CD4-positive, alpha-beta T cell treated with Interleukin-6 at 100 ng/mL for 8 hours (primary cell): ENCODE results near the gene TMPRSS9.
"Not testable (repeated sequence)": the region's sequence is repeated elsewhere in the genome, so short reads cannot be mapped to it uniquely, and the experiment has no call there.

Experiments
- DNase-seq: peaks from one replicate; pipeline ENCODE4 v3.0.0-alpha.2; 2020; ENCODE audit warnings: mixed read lengths, low spot score

TMPRSS9 gene

GRCh38 chr19:2342656-2343288 lies 17.3 kb upstream of the TMPRSS9 start:
- DNase-seq = no peak

- no peak for DNase-seq
These were observed 16.6 kb upstream of the TMPRSS9 start for GRCh38 chr19:2343289-2343982.

GRCh38 chr19:2344381-2344870 lies 15.6 kb upstream of the TMPRSS9 start:
- DNase-seq = no peak

GRCh38 chr19:2345076-2345475 lies 15.0 kb upstream of the TMPRSS9 start:
- no peak for DNase-seq

DNA sequence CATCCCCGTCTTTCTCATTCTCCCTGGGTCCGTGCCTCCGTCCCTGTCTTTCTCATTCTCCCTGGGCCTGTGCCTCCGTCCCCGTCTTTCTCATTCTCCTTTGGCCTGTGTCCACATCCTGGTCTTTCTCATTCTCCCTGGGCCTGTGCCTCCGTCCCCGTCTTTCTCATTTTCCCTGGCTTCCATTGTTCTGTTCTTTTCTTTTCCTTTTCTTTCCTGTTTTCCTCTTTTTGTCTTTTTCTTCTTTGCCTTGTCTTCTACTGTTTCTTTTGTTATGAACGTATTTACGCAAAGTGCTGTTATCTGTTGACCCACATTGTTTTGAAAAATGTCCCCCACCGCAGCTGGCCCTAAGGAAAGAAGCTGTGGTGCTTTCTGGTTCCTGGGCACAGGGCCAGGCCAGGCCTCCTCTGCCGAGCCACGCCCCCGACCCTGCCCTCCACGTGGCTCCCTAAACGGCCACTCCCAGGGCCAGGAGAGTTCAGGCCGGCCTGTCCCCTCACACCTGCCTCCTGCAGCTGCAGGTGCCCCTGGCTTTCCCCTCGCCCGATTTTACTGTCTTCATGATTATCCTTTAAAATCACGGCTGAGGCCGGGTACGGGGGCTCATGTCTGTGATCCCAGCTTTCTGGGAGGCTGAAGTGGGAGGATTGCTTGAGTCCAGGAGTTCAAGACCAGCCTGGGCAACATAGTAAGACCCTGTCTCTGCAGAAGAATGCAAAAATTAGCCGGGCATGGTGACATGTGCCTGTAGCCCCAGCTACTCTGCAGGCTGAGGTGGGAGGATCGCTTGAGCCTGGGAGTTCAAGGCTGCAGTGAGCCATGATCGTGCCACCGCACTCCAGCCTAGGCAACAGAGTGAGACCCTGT lies 14.0 kb upstream of the TMPRSS9 start:
- DNase-seq = no peak

- DNase-seq = not testable (repeated sequence)
These were observed 10.2 kb upstream of the TMPRSS9 start for GRCh38 chr19:2349818-2350217.

DNA sequence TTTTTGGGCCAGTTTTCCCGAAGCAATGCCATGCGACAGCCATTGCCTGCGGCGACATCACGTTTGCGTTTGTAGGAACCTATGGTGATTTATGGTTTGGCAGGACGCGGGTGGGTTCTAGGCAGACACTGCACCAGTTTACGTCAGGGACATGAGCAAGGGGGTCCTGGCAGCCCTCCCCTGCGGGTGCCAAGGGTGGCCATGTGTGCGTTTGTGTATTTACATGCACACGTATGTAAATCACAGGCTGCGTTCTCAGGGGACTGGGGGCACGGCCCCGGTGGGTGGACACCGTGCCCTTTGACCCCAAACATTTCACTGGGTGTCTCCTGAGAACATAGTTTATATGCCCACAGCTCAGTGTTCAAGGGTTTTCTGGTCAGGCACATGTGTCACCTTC lies 9.4 kb upstream of the TMPRSS9 start:
- DNase-seq = no peak

- DNase-seq = no peak
These were observed 8.5 kb upstream of the TMPRSS9 start for GRCh38 chr19:2351591-2351990.

- DNase-seq = no peak
These were observed 7.9 kb upstream of the TMPRSS9 start for GRCh38 chr19:2352121-2352520.

- DNase-seq = no peak
These were observed 6.7 kb upstream of the TMPRSS9 start for GRCh38 chr19:2353159-2353886.

- DNase-seq = no peak
These were observed 6.0 kb upstream of the TMPRSS9 start for GRCh38 chr19:2353887-2354592.

DNA sequence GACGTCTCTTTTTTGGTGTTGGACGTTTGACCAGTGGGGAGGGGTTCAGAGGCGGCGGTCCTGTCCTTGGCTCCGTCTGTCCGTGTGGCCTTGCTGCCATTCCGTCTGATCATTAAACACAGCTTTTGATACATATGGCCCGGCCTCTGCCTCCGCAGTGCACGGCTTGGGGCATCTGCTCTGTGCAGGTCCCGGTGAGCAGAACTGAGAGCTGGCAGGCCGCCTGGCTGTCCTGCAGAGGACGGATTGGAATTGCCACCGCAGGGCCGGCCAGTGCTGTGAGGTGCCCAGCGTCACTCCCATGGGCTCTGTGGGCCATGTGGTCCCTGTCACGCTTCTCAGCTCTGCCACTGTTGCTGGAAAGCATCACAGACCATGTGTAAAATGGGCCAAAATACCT lies 5.4 kb upstream of the TMPRSS9 start:
- DNase-seq = no peak

GRCh38 chr19:2355168-2356035 lies 4.7 kb upstream of the TMPRSS9 start:
- no peak for DNase-seq

GRCh38 chr19:2356036-2356646 lies 3.9 kb upstream of the TMPRSS9 start:
- DNase-seq = no peak

- DNase-seq = no peak
These were observed 2.5 kb upstream of the TMPRSS9 start for GRCh38 chr19:2357279-2358206.

- no peak for DNase-seq
These were observed 1.4 kb upstream of the TMPRSS9 start for GRCh38 chr19:2358548-2359173.

DNA sequence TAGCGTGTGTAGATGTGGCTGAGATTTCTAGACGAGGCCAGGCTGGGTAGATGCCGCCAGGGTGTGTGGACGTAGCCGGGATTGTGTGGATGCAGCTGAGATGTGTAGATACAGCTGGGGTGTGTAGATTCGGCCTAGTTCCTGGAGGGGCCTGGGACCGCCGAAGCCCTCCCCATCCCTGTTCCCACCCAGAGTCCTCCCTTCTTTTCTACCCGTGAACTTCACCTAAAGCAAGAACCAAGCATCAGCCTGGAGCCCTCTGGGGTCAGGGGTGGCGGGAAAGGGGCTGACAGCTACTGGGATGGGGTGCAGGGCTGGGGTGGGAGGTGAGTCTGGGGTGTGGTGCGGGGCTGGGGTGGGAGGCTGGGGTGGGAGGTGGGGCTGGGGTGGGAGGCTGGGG lies 768 bp downstream of the TMPRSS9 start:
- DNase-seq = no peak

- DNase-seq = no peak
These were observed 1.4 kb downstream of the TMPRSS9 start for GRCh38 chr19:2361246-2362045.
